GM23338 (cell line): ENCODE data around the gene RXRA. TPM values are rescaled to one million over a fixed set of nuclear protein-coding genes. Genes with fewer than 3 reads are reported as not detected.

Source experiments
- ATAC-seq: fragments of 200-7000 bp; cut with Tn5 transposase; 3 replicates; pipeline ENCODE4 v1.9.1; 2020
- DNase-seq: peaks from one replicate; pipeline ENCODE4 v3.0.0-alpha.2; 2015; ENCODE audit warnings: low spot score
- H2AFZ ChIP-seq: fragments of 200-600 bp; sonication (generic); 2 replicates; pipeline ENCODE4 v1.8.0; 2016; ENCODE audit warnings: antibody characterized with exemption, mild to moderate bottlenecking, moderate library complexity
- H3F3A ChIP-seq: fragments of 200-600 bp; sonication (generic); replicated peaks from 2 replicates; pipeline ENCODE4 v1.8.0; 2017; ENCODE audit warnings: antibody characterized with exemption, mixed run types, low read depth
- H3K27ac ChIP-seq: fragments of 200-600 bp; sonication (generic); 2 replicates; pipeline ENCODE4 v1.6.1; 2016; ENCODE audit warnings: low read depth
- H3K27me3 ChIP-seq: fragments of 200-600 bp; sonication (generic); 2 replicates; pipeline ENCODE4 v1.8.0; 2016; ENCODE audit warnings: mild to moderate bottlenecking, mixed run types, moderate library complexity; ENCODE audit not compliant: insufficient read depth
- H3K36me3 ChIP-seq: fragments of 200-600 bp; sonication (generic); 2 replicates; pipeline ENCODE4 v1.8.0; 2016; ENCODE audit warnings: mild to moderate bottlenecking; ENCODE audit not compliant: insufficient read depth
- H3K4me1 ChIP-seq: fragments of 200-600 bp; sonication (generic); 2 replicates; pipeline ENCODE4 v1.8.0; 2016; ENCODE audit warnings: mild to moderate bottlenecking, moderate library complexity; ENCODE audit not compliant: insufficient read depth
- H3K4me2 ChIP-seq: fragments of 200-600 bp; sonication (generic); 2 replicates; pipeline ENCODE4 v1.7.1; 2017; ENCODE audit warnings: mixed run types
- H3K4me3 ChIP-seq: fragments of 200-600 bp; sonication (generic); 2 replicates; pipeline ENCODE4 v1.6.1; 2016; ENCODE audit warnings: mixed run types
- H3K79me2 ChIP-seq: fragments of 200-600 bp; sonication (generic); replicated peaks from 2 replicates; pipeline ENCODE4 v1.8.0; 2017; ENCODE audit warnings: mild to moderate bottlenecking; ENCODE audit not compliant: insufficient read depth
- H3K9me2 ChIP-seq: fragments of 200-600 bp; sonication (generic); 2 replicates; pipeline ENCODE4 v1.8.0; 2017; ENCODE audit not compliant: insufficient read depth
- H4K20me1 ChIP-seq: fragments of 200-600 bp; sonication (generic); replicated peaks from 2 replicates; pipeline ENCODE4 v1.8.0; 2017; ENCODE audit warnings: mild to moderate bottlenecking; ENCODE audit not compliant: insufficient read depth
- H3K27ac Mint-ChIP-seq: 2 replicates; pipeline ENCODE4 v1.8.0; 2020; ENCODE audit warnings: inconsistent platforms, mild to moderate bottlenecking, moderate library complexity, mixed read lengths
- H3K27me3 Mint-ChIP-seq: 3 replicates; pipeline ENCODE4 v1.8.0; 2022; ENCODE audit warnings: low read depth, mild to moderate bottlenecking, moderate library complexity, mixed read lengths, inconsistent platforms; ENCODE audit not compliant: insufficient read depth, poor library complexity
- H3K36me3 Mint-ChIP-seq: 3 replicates; pipeline ENCODE4 v1.8.0; 2021; ENCODE audit warnings: low read depth, mild to moderate bottlenecking, inconsistent platforms, moderate library complexity, mixed read lengths
- H3K4me1 Mint-ChIP-seq: 3 replicates; pipeline ENCODE4 v1.8.0; 2020; ENCODE audit warnings: mild to moderate bottlenecking, inconsistent platforms, mixed read lengths
- H3K4me3 Mint-ChIP-seq: 3 replicates; pipeline ENCODE4 v1.8.0; 2021; ENCODE audit warnings: moderate library complexity, mild to moderate bottlenecking, inconsistent platforms, mixed read lengths
- H3K9me3 Mint-ChIP-seq: 3 replicates; pipeline ENCODE4 v1.8.0; 2020; ENCODE audit warnings: moderate library complexity, mild to moderate bottlenecking, inconsistent platforms, mixed read lengths
- CREB1 ChIP-seq: fragments of 250-450 bp; sonication (Bioruptor Pico); IDR thresholded peaks from 2 replicates; pipeline ENCODE4 v1.5.0; 2020; ENCODE audit warnings: low read depth, mild to moderate bottlenecking, moderate library complexity
- CTCF ChIP-seq, 2 experiments: fragments of 200-600 bp in 1 of 2; sonication (generic) in 1 of 2; conservative IDR thresholded peaks; 2 replicates each; pipeline versions ENCODE4 v1.5.1 to v1.6.1; 2016 to 2017; ENCODE audit warnings: antibody characterized with exemption in 2 of 2, low read depth in 2 of 2, mild to moderate bottlenecking in 2 of 2, moderate library complexity in 1 of 2
- ETS1 ChIP-seq: IDR thresholded peaks from 2 replicates; pipeline ENCODE4 v1.6.1; 2016; ENCODE audit warnings: antibody characterized with exemption
- EZH2 ChIP-seq: fragments of 200-600 bp; sonication (generic); IDR thresholded peaks from one replicate; pipeline ENCODE4 v1.8.0; 2017; ENCODE audit warnings: antibody characterized with exemption, mild to moderate bottlenecking, low read depth; ENCODE audit not compliant: unreplicated experiment
- EZH2phosphoT487 ChIP-seq: fragments of 200-600 bp; sonication (generic); IDR thresholded peaks from one replicate; pipeline ENCODE4 v1.8.1; 2018; ENCODE audit warnings: antibody characterized with exemption; ENCODE audit not compliant: unreplicated experiment
- JUNB ChIP-seq: IDR thresholded peaks from one replicate; pipeline ENCODE4 v1.6.1; 2016; ENCODE audit warnings: antibody characterized with exemption; ENCODE audit not compliant: unreplicated experiment
- NANOG ChIP-seq: IDR thresholded peaks from 2 replicates; pipeline ENCODE4 v1.6.1; 2016; ENCODE audit warnings: antibody characterized with exemption, borderline replicate concordance
- POLR2AphosphoS5 ChIP-seq: IDR thresholded peaks from 2 replicates; pipeline ENCODE4 v1.6.1; 2016; ENCODE audit warnings: antibody characterized with exemption, low read depth
- REST ChIP-seq: IDR thresholded peaks from one replicate; pipeline ENCODE4 v1.6.1; 2018; ENCODE audit warnings: antibody characterized with exemption; ENCODE audit not compliant: unreplicated experiment
- STAT1 ChIP-seq: IDR thresholded peaks from one replicate; pipeline ENCODE4 v1.6.1; 2016; ENCODE audit warnings: antibody characterized with exemption; ENCODE audit not compliant: unreplicated experiment
- ZNF114 ChIP-seq: fragments of 250-450 bp; sonication (Bioruptor Pico); IDR thresholded peaks from 2 replicates; pipeline ENCODE4 v1.5.0; 2020; ENCODE audit warnings: mild to moderate bottlenecking, moderate library complexity
- ZNF331 ChIP-seq: fragments of 250-450 bp; sonication (Bioruptor Pico); IDR thresholded peaks from 2 replicates; pipeline ENCODE4 v1.5.0; 2020; ENCODE audit warnings: low read depth, mild to moderate bottlenecking, moderate library complexity
- ZNF462 ChIP-seq: fragments of 250-450 bp; sonication (Bioruptor Pico); IDR thresholded peaks from 2 replicates; pipeline ENCODE4 v1.5.0; 2020; ENCODE audit warnings: mild to moderate bottlenecking, moderate library complexity
- polyA plus RNA-seq: library from polyadenylated mRNA; unstranded; fragments of >200 nt; fragmentation: Nextera tagmentation; extraction: Ambion mirVana; gene quantifications from 2 replicates; pipeline ENCODE4 v1.2.1, GENCODE V29; 2016
- total RNA-seq: library from RNA; depleted of rRNA; stranded (reverse); fragments of >200 nt; shearing (Covaris generic); gene quantifications from 2 replicates; pipeline ENCODE4 v1.2.3, GENCODE V29; 2014

RXRA gene
- total and polyA plus RNA-seq, 2 experiments from 2014 or later: 4.9 to 17.9 TPM

GRCh38 chr9:134326724-134327601 lies 708 bp downstream of the RXRA start:
- Histone ChIP-seq H3K9me2 (no peaks in the 10 kb centered on the region), H3K4me2 (peak overlapping the region; percentile 91), H3K79me2 (peaks cover 49% of the 10 kb centered on the region), H3F3A (0 out of 2 replicates have a peak, but pooled peaks cover 5% of the 10 kb centered on the region), H3K36me3 (no peaks in the 10 kb centered on the region), H4K20me1 (peaks cover 12% of the 10 kb centered on the region; the same call in 1 of the 2 replicates), H3K4me1 (peaks cover 2% of the 10 kb centered on the region; the same call in 1 of the 2 replicates), H3K4me3 (peak overlapping the region; percentile 70), H2AFZ (no peak overlapping the region), H3K27ac (no peak overlapping the region), H3K27me3 (peaks cover 3% of the 10 kb centered on the region; the same call in 1 of the 2 replicates)
- Mint-ChIP-seq H3K27me3 (peaks cover 12% of the 10 kb centered on the region), H3K9me3 (no peaks in the 10 kb centered on the region), H3K4me1 (peaks cover 34% of the 10 kb centered on the region), H3K27ac (no peak overlapping the region), H3K36me3 (no peaks in the 10 kb centered on the region), H3K4me3 (peak overlapping the region; percentile 69)
- TF ChIP-seq CREB1: no peak
- no peak for TF ChIP-seq ETS1
- TF ChIP-seq EZH2phosphoT487: no peak
- no peak for TF ChIP-seq POLR2AphosphoS5
- TF ChIP-seq JUNB: no peak
- TF ChIP-seq STAT1: no peak
- no peak for TF ChIP-seq ZNF114 (CRISPR knock-in tag)
- no peak for TF ChIP-seq EZH2
- no peak for TF ChIP-seq ZNF331 (CRISPR knock-in tag)
- TF ChIP-seq NANOG: no peak
- no peak for TF ChIP-seq ZNF462 (CRISPR knock-in tag)
- TF ChIP-seq REST: no peak
- no peak for TF ChIP-seq CTCF (conservative IDR thresholded peaks at IDR 0.05; ENCODE audit: low read depth in 2 of 2)
- ATAC-seq (peak; percentile 13), DNase-seq (peak; percentile 63)
